Fibroblast of lung (primary cell): Measurements from ENCODE around the gene CNMD. TPM values are rescaled to one million over a fixed set of nuclear protein-coding genes. Genes with fewer than 3 reads are reported as not detected.

ENCODE experiments used
- DNase-seq, 2 donors: peaks; one replicate each; pipeline versions ENCODE4 v3.0.0 to v3.0.0-alpha.2; 2010; ENCODE audit warnings: low read depth in 2 of 2
- H2AFZ ChIP-seq: 2 replicates; pipeline ENCODE4 v1.5.1; 2012; ENCODE audit warnings: low read length, control low read depth, inconsistent platforms
- H3K27ac ChIP-seq: 2 replicates; pipeline ENCODE4 v1.5.1; 2011; ENCODE audit warnings: low read length, control low read depth; ENCODE audit not compliant: insufficient read depth
- H3K27me3 ChIP-seq: 2 replicates; pipeline ENCODE4 v1.5.1; 2011; ENCODE audit warnings: mild to moderate bottlenecking, low read length; ENCODE audit not compliant: control insufficient read depth, insufficient read depth
- H3K36me3 ChIP-seq: 2 replicates; pipeline ENCODE4 v1.5.1; 2011; ENCODE audit warnings: low read length; ENCODE audit not compliant: control insufficient read depth, insufficient read depth
- H3K4me1 ChIP-seq: 2 replicates; pipeline ENCODE4 v1.5.1; 2011; ENCODE audit warnings: low read length; ENCODE audit not compliant: control insufficient read depth, insufficient read depth; ENCODE audit errors: extremely low read depth
- H3K4me2 ChIP-seq: 2 replicates; pipeline ENCODE4 v1.5.1; 2011; ENCODE audit warnings: low read length, control low read depth; ENCODE audit not compliant: insufficient read depth; ENCODE audit errors: extremely low read depth
- H3K4me3 ChIP-seq, 4 experiments: fragments of 200-600 bp in 1 of 4; sonication (generic) in 1 of 4; replicated peaks in 1 of 4; 2 replicates each; pipeline ENCODE4 v1.5.1; 2011 to 2016; ENCODE audit warnings: low read length in 4 of 4, low read depth in 3 of 4, mild to moderate bottlenecking in 3 of 4, control low read depth in 2 of 4, inconsistent platforms in 1 of 4, mixed read lengths in 1 of 4; ENCODE audit not compliant: insufficient read depth in 1 of 4; ENCODE audit errors: control extremely low read depth in 1 of 4
- H3K79me2 ChIP-seq: 2 replicates; pipeline ENCODE4 v1.5.1; 2012; ENCODE audit warnings: mild to moderate bottlenecking, low read length, inconsistent platforms; ENCODE audit not compliant: control insufficient read depth, insufficient read depth
- H3K9ac ChIP-seq: 2 replicates; pipeline ENCODE4 v1.5.1; 2011; ENCODE audit warnings: mild to moderate bottlenecking, low read length, control low read depth; ENCODE audit not compliant: insufficient read depth
- H3K9me3 ChIP-seq: 2 replicates; pipeline ENCODE4 v1.5.1; 2012; ENCODE audit warnings: low read depth, low read length; ENCODE audit not compliant: control insufficient read depth, insufficient read depth
- H4K20me1 ChIP-seq: 2 replicates; pipeline ENCODE4 v1.5.1; 2011; ENCODE audit warnings: low read length; ENCODE audit not compliant: control insufficient read depth, insufficient read depth; ENCODE audit errors: extremely low read depth
- EZH2 ChIP-seq: IDR thresholded peaks from 2 replicates; pipeline ENCODE4 v1.5.1; 2012; ENCODE audit warnings: low read length, control low read depth, mild to moderate bottlenecking; ENCODE audit errors: missing control alignments
- polyA plus RNA-seq, 2 donors: library from polyadenylated mRNA; depleted of rRNA in 1 of 2; stranded (reverse) in 1 of 2; unstranded in 1 of 2; fragments of >200 nt; gene quantifications; 2 replicates each; pipeline ENCODE4 v1.2.1, GENCODE V29; 2011 to 2012; ENCODE audit warnings: missing spikeins in 1 of 2
- total RNA-seq: library from RNA; depleted of rRNA; stranded (reverse); fragments of >200 nt; gene quantifications from 2 replicates; pipeline ENCODE4 v1.2.1, GENCODE V29; 2014
- TF ChIP-seq, protein P1 (sequence below), 2 donors: IDR thresholded peaks in 1 of 2; conservative IDR thresholded peaks in 1 of 2; 1 replicate in 1 of 2; 2 replicates in 1 of 2; pipeline ENCODE4 v1.5.1; 2011 to 2012; ENCODE audit warnings: low read length in 2 of 2, control low read depth in 1 of 2, inconsistent platforms in 1 of 2, low read depth in 1 of 2, mild to moderate bottlenecking in 1 of 2

CNMD gene
- total and polyA plus RNA-seq, 2 donors (not counting 1 experiment from before 2014, with no cell fraction given), result not detected

GRCh38 chr13:52783943-52784342, 44.3 kb upstream of the CNMD start:
- H3K9me3 ChIP-seq, result no peaks in the 10 kb centered on the region
- no peak overlapping the region for H3K9ac ChIP-seq
- H3K36me3 ChIP-seq, result no peaks in the 10 kb centered on the region
- TF ChIP-seq, protein P1, sequence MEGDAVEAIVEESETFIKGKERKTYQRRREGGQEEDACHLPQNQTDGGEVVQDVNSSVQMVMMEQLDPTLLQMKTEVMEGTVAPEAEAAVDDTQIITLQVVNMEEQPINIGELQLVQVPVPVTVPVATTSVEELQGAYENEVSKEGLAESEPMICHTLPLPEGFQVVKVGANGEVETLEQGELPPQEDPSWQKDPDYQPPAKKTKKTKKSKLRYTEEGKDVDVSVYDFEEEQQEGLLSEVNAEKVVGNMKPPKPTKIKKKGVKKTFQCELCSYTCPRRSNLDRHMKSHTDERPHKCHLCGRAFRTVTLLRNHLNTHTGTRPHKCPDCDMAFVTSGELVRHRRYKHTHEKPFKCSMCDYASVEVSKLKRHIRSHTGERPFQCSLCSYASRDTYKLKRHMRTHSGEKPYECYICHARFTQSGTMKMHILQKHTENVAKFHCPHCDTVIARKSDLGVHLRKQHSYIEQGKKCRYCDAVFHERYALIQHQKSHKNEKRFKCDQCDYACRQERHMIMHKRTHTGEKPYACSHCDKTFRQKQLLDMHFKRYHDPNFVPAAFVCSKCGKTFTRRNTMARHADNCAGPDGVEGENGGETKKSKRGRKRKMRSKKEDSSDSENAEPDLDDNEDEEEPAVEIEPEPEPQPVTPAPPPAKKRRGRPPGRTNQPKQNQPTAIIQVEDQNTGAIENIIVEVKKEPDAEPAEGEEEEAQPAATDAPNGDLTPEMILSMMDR (conservative IDR thresholded peaks at IDR 0.05 in 1 of 2, IDR thresholded peaks at IDR 0.05 in 1 of 2; ENCODE audit: low read depth in 1 of 2, low read length in 2 of 2), result no peak
- TF ChIP-seq EZH2, result no peak
- no peak overlapping the region for H3K4me2 ChIP-seq
- H3K4me3 ChIP-seq, result no peak overlapping the region
- no peaks in the 10 kb centered on the region for H3K4me1 ChIP-seq
- H2AFZ ChIP-seq, result no peak overlapping the region
- H3K79me2 ChIP-seq, result no peaks in the 10 kb centered on the region
- H3K27me3 ChIP-seq, result no peaks in the 10 kb centered on the region
- H4K20me1 ChIP-seq, result no peaks in the 10 kb centered on the region
- H3K27ac ChIP-seq, result no peak overlapping the region
- DNase-seq, result no peak

- Histone ChIP-seq H3K27ac (no peak overlapping the region), H3K9me3 (no peaks in the 10 kb centered on the region), H3K9ac (no peak overlapping the region), H4K20me1 (no peaks in the 10 kb centered on the region), H3K36me3 (no peaks in the 10 kb centered on the region), H2AFZ (no peak overlapping the region), H3K4me3 (no peak overlapping the region), H3K4me1 (no peaks in the 10 kb centered on the region), H3K27me3 (no peaks in the 10 kb centered on the region), H3K4me2 (no peak overlapping the region), H3K79me2 (no peaks in the 10 kb centered on the region)
- no peak for DNase-seq
- no peak for TF ChIP-seq EZH2
- TF ChIP-seq, protein P1 (conservative IDR thresholded peaks at IDR 0.05 in 1 of 2, IDR thresholded peaks at IDR 0.05 in 1 of 2; ENCODE audit: low read depth in 1 of 2, low read length in 2 of 2), result no peak
Observed at GRCh38 chr13:52782471-52783448, 43.1 kb upstream of the CNMD start.

- Histone ChIP-seq H4K20me1 (no peaks in the 10 kb centered on the region), H2AFZ (no peak overlapping the region), H3K27ac (no peak overlapping the region), H3K79me2 (no peaks in the 10 kb centered on the region), H3K27me3 (no peaks in the 10 kb centered on the region), H3K4me3 (no peak overlapping the region), H3K4me1 (no peaks in the 10 kb centered on the region), H3K9me3 (no peaks in the 10 kb centered on the region), H3K9ac (no peak overlapping the region), H3K36me3 (no peaks in the 10 kb centered on the region), H3K4me2 (no peak overlapping the region)
- DNase-seq, result no peak
- TF ChIP-seq, protein P1 (conservative IDR thresholded peaks at IDR 0.05 in 1 of 2, IDR thresholded peaks at IDR 0.05 in 1 of 2; ENCODE audit: low read depth in 1 of 2, low read length in 2 of 2), result no peak
- no peak for TF ChIP-seq EZH2
Observed at GRCh38 chr13:52780611-52781010, 41.0 kb upstream of the CNMD start.
